GM19452 (cell line): Measurements from ENCODE around the gene FMOD.

Experiments used
- ATAC-seq: cut with Tn5 transposase; IDR thresholded peaks from one replicate; pipeline ENCODE4 v1.9.1; 2021; ENCODE audit not compliant: unreplicated experiment

FMOD gene

DNA sequence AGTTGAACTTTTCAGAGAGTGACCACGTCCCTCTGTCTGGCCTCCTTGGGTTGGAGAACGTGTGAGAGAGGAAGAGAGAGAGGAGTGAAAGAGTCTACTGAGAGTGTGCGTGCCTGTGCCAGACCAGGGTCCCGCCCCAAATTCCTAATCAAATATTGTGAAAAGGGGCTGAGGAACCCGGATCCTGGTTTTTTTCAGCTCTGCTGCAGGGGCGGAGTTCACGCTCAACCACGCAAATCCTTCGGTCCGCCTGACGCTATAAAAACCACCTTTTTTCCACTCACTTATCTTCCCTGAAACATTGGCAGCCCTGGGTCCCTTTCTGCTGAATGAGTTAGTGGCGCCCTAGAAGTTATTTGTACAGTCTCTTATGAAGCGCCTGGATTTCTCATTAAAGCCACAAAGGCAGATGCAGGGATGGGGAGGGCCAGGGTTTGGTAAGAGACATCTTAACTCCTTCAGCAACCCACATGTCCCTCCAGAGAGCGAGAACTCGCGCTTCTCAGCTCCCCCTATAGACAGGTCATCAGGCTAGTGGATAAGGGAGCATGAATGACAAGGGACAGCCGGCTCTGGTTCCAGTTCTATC is at the start of gene FMOD:
FMOD (minus strand) TSS at position 86 of the 589 bp plus-strand sequence. CDS start 2,852 bp downstream, outside the sequence.
- no peak for ATAC-seq

DNA sequence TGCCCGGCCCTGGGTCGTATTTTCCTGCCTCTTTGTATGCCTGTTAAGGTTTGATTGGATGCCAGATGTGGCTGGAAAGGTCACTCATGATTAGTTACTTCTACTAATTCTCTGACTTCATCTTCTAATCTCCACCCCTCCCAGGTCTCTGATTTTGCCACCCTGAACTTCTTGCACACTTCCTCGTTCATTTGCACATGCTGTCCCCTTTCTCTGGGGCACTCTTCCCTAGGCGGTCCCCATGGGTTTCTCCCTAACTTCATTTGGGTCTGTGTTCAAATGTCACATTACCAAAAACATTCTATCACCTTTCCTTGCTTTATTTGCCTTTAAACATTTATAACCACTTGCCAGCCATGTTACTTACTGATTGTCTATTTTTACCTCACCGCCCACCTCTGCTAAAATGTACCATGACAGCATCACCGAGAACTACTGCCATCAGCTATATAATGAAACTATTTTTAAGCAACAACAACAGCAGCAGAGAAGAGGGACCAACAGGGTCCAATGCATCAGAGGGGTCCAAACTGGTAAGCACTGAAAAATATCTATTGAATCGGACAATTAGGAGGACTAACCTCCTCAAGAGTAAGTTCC is 45.8 kb upstream of the FMOD start:
- no peak for ATAC-seq

DNA sequence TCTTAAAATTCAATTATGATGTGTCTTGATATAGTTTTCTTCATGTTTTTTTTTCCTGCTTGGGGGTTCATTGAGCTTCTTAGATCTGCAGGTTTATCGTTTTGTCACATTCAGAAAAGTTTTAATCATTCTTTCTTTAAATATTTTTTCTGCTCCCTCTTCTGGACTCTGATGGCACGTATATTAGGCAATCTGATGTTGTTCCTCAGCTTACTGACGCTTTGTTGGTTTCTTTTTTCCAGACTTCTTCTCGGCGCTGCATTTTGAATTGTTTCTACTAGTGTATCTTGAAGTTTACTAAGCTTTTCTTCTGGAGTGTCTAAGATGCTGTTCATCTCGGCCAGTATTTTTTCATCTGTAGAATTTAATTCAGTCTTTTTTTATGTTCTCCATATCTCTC is 44.8 kb upstream of the FMOD start:
- no peak for ATAC-seq

DNA sequence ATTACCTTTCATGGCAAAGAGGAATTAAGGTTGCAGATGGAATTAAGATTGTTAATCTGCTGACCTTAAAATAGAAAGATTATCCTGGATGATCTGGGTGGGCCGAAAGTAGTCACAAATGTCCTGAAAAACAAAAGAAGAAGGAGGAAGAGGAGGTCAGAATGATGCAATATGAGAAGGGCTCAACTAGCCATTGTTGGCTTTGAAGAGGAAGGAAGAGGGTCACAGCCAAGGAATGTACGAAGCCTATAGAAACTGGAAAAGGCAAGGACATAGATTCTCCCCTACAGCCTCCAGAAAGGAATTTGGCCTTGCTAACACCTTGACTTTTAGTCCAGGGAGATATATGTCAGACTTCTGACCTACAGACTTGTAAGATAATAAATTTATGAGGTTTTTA is 39.4 kb upstream of the FMOD start:
- no peak for ATAC-seq

DNA sequence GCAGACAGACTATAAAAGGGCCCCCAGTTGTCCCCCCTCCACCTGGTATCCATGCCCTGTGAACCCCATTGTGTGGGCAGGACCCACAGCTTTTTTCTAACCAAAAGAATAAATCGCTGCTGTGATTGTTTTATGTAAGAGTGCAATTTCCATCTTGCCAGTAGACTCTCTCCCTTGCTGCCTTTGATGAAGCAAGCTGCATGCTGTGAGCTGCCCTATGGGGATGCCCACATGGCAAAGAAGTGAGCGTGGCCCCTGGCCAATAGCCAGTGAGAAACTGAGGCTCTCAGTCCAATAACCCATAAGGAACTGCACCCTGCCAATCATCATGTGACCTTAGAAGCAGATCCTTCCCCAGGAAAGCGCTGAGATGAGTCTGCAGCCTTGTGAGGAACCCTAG is 37.8 kb upstream of the FMOD start:
- no peak for ATAC-seq

DNA sequence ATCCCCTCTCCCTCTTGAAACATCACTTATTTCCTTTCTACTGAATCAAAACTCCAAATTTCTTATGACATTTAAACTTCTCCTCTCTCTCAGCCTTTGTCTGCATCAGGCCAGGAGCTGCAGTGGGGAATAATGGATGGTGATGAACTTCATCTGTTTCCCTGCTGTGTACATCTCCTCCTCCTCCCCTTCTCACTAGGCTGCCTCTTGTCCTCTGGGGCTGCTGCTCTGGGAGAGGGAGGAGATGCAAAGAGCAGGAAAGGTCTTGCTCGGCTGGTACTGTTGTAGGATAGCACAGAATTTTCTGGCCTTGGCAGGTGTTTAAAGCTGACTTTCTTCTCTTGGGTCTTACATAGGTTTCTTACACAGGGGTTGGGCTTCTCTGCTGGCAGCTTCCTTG is 31.1 kb upstream of the FMOD start:
- no peak for ATAC-seq

DNA sequence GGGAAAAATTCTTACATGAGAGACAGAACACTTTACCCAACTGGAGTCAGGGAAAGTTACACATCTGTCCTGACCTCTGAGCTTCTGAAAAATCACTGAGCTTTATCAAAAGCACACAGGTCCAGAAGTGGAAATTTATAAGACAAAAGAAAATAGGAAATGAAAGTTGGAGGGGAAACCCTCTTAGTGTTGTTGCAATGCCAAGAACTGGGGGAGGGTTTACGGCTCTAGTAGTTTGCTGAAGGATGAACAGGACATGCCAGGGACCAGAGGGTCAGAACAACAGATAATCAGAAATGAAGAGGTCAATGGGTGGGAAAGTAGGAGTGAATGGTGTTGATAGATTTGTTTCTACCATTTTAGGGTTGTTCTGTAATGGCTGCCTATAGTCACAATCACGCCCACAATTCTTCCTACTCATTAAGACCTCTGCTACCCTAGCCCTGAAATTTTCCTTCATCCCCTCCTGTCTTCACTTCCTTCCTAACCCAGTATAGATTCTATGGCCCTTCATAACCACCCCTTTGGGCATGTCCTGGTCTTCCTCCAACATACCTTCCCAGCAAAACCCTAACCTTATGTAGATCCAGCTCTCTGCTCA is 30.3 kb upstream of the FMOD start:
- no peak for ATAC-seq

DNA sequence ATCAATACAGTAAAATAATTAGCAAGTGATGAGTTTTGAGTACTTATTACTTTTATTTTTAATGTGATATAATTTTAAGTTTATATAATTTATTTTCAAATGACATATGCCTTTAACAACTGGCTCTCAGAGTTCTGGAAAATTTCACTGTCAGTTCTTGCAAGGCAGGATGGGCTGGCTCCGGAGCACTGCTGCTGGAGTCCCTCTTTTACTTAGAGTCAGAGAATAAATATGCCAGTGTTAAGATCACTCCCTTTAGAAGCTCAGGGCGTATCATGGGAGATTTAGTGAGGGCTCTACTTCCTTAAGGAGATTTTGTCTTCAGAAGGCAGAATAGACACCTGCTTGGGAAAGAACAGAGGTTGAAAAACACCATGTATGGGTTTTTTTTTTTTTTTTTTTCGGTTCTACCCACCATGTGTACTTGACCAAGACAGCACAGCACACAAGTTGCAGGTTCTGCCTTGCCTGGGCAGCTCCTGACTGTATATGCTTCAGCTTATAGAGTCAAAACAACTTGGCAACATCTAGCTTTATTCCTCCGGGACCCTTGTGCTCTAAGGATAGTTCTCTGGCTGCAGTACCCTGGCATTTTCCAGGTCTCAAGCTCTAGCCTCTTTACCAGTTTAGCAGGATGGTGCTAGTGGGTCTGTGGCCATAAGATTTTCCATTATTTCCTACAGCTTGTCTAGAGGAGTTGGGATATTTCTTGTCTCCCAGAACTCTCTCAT is 29.7 kb upstream of the FMOD start:
- ATAC-seq: no peak

DNA sequence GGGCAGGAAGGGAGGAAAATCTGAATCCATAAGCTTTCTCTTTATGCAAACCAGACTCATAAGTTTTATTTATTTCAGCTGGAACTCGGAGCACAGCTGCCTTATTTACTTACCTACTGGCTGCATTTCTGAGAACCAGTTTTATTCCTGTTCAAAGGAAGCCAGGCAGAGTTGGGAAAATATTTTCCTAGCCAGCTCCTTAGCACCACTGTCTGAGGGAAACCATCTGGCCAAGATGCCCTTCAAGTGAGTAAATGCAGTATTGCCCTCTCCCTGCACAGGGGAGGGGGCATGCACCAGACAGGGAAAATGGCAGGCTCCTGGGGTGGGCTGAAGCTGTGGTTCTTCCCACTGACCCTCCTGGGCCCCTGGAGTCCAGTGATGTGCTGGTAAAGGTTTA is 28.9 kb upstream of the FMOD start:
- ATAC-seq: no peak

DNA sequence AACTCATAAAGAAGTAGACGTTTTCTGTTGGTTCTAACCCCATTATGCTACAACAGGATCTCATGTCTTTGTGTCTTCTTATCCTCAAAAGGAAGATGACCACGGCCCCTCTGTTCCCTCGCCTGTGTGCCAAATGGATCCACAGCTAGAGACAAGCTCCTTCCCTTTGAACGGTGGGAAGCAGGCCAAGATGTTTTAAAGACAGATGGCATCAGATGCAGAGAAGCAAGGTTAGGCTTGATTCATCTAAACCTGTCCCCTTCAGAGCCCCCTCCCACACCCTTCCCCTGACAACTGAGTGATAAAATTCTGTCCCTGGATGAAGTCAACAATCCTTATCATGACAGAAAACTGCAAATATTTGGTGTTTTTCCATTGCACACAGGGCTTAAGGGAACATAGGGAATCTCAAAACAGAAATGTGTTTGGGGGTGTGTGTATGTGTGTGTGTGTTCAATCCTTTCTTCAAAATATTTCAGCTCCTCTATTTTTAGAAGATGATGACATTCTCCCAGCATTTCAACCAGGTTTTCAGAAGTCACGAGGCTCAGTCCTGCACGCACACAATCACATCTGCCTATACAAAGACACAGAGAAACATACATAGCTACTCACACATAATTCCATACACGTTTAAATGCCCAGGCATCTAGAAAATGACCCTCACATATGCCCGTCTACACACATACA is 27.8 kb upstream of the FMOD start:
- no peak for ATAC-seq

DNA sequence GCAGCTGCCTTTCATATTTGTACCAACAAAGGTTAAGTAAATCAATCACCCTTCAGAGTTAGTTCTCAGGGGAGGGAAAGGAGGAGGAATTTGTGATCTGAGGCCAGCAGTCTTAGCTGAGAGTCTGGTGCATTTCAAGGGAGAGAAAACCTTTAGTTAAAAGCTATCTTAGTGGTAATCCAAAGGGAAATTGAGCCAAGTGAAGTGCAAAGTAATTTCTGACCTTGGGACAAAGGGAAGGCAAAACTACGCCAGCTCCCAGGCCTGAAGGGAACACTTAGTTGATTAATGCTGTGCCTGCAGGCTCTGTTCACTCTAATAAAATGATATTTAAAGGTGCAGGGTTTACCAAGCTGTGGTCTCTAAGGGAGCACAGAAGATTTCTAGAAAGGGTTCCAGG is 23.1 kb upstream of the FMOD start:
- ATAC-seq: no peak

DNA sequence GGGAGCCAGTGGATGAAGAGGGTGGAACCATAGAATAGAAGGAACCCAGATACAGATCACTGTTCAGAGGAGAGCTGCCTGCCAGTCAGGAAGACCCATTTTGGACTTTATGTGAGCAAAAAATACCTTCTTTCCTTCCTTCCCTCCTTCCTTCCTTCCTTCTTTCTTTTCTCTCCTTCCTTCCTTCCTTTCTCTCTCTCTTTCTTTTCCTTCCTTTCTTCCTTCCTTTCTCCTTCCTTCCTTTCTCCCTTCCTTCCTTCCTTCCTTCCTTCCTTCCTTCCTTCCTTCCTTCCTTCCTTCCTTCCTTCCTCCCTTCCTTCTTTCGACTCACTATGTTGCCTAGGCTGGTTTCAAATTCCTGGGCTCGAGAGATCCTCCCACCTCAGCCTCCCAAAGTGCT is 22.1 kb upstream of the FMOD start:
- ATAC-seq: no peak

DNA sequence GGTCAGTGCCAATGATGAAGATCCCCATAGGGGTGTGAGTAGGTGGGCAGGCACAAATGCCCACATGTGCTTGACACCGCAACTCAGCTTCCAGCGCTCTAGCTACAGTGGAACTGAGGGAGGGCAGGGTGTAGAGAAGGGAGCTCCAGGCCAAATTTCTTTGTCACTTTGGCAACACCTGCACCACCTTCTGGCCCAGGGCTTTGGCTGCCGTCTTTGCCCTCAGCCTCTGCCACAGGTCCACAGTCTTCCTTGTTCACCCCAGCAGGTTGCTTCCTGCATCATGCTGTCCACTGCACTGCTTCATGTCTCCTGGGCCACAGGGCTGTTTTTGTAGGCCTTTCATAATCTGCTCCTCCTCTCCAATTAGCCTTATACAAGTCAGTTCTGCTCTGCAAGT is 20.4 kb upstream of the FMOD start:
- no peak for ATAC-seq

DNA sequence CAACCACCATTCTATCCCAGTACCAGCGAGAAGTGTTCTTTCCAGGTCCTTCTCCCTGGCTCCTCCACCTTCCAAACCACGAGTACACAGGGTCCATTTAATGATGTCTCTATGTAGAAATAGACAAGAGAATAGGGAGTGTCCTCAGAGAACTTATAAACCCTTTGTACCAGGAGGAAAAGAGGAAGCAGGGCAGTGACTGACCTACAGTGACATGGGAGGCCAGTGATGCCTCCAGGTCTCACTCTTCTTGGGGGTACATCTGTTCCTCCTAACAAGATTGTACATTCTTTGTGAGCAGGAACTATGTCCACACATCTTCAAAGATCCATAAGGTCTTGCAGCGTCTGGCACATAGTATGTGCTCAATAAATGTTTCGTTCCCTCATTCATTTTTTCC is 18.7 kb upstream of the FMOD start:
- no peak for ATAC-seq

DNA sequence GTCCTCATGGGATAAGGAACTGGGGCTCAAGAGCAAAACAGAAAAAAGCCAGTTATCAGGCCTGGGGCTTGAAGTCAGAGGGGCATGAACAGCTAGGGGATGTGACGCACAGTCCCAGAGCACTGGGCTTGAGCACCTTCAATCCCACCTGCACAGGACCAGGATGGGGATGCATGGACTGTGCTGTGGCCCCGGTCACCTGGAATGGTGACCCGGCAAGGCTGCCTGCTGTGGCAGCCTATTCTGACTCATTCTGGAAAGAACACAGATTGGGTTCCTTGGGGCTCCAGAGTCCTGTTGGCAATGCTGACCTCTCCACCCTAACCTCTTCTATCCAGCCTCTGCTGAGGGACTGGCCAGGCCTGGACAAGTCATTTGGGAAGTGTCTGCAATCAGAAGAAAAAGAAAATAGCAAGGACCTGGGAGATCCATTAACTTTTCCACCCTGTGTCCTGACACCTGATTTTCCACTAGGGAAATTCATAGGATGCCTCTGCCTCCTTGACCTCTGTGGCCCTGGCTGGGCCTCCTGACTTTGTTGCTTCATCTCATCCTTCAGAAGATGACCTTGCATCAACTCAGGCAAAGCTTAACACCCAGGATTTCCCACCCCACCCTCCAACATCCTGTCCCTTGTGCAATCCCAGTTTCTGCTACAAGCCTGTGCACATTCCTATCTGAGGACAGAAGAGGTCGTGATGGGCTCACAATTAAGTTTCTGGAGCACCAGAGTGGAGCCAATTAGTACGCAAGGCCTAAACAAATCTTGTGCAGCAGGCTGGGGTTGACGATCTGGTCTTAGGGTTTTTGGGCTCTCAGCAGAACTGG is 17.9 kb upstream of the FMOD start:
- no peak for ATAC-seq

DNA sequence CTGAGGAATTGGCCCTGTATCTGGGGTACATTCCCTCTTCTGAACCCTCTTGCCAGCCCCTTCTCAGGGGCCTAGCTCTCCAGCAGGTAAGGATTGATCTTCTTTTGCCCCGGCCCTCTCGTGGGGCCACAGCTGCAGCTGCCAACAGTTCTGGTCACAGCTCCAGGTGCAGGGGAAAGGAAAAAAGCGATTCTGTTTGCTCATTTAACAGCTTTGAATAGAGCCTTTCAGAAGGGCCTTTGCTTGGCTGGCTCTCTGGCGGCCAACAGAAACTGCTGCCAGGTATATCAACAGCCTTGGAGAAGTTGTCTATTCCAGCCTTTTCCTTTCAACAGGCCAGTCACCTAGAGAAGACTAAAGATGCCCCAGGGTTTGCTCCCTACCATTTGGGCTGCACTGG is 16.1 kb upstream of the FMOD start:
- no peak for ATAC-seq

DNA sequence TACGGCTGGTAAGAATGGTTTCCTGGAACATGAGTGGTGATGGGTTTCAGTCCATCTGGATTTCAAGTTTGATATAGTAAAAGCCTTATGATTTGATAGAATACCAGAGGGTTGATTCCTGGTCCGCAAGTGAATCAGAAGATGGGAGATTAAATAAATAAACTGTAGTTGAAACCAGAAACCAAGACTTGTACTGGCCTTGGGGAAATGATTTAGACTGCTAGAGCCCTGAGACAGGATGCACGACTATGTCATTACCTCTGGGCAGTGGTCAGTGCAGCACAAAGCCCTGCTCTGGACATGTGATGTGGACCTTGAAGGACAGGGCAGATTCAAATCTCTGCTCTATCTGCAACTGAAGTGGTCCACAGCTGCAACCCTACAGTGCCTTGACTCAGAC is 15.6 kb upstream of the FMOD start:
- ATAC-seq: no peak

DNA sequence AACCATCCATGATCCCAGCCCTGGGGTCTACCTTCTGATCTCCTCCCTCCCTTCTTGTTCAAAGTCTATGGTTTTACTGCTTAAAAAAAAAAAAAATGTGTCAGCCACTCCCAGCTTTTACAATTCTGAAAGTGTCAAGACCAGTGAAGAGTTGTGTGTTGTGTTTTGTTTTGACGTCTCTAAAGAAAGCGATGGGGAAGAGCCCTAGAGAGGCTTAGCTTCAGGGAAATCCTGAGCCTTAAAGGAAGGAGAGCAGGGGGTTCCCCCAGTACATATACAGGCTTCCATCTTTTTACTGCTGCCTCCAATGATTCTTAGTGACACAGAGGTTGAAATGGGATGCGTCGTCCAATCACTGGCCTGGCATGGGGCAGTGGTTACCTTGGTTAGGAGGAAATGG is 13.9 kb upstream of the FMOD start:
- ATAC-seq: no peak

DNA sequence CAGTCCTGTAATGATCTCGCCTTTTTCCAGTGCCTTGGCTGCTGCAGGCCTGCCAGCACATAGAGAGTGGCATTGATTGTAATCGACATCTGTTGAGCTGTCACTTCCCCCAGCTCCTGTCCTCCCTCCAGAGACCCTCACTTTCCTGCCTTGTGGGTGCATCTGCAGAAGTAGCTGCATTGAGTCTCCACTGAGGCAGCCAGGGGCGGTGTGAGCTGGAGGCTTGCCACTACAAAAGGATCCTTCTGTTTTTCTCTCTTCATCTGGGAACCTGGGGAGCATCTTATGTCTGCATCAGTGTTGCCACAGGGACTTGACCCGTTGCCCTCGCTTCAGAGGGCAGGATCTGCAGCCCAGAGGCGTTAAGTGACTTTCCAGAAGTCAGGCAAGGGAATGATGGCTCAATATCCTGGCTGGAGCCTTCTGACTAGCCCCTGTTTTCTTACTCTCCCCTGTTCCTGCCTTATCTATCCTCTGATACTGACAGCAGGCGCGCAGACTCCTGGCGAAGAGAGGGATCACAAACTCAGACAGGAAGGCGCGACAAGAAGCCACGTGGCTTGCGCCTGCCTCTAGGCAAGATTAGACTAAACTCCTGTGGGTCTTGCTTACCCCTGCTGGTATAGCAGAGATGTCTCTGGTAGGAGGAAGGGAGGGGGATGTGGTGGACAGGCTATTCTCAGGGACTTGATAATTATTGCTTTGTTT is 13.3 kb upstream of the FMOD start:
- no peak for ATAC-seq

DNA sequence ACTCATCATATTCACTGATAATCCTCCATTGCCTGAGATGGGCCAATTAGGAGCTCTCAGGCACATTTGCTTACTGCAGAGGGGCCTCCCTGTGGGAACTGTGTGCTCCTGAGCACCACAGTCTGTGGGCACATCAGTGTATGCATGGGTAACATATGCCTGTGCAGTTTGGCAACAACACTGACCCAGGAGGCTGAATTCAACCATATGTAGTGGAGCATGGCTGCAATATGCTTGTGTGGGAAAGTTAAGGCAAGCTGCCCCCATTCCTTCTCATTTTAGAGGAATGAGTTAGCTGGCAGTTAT is 11.8 kb upstream of the FMOD start:
- ATAC-seq: no peak
